ENCODE measurements around the gene RIMBP3B.
"Not testable (repeated sequence)": the region's sequence is repeated elsewhere in the genome, so short reads cannot be mapped to it uniquely, and the experiment has no call there.

- TF ChIP-seq, protein P1, sequence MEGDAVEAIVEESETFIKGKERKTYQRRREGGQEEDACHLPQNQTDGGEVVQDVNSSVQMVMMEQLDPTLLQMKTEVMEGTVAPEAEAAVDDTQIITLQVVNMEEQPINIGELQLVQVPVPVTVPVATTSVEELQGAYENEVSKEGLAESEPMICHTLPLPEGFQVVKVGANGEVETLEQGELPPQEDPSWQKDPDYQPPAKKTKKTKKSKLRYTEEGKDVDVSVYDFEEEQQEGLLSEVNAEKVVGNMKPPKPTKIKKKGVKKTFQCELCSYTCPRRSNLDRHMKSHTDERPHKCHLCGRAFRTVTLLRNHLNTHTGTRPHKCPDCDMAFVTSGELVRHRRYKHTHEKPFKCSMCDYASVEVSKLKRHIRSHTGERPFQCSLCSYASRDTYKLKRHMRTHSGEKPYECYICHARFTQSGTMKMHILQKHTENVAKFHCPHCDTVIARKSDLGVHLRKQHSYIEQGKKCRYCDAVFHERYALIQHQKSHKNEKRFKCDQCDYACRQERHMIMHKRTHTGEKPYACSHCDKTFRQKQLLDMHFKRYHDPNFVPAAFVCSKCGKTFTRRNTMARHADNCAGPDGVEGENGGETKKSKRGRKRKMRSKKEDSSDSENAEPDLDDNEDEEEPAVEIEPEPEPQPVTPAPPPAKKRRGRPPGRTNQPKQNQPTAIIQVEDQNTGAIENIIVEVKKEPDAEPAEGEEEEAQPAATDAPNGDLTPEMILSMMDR (IDR thresholded peaks at IDR 0.05; ENCODE audit: insufficient read depth, low read depth, low read length): not testable (repeated sequence)
- not testable (repeated sequence) for TF ChIP-seq EZH2 (IDR thresholded peaks at IDR 0.05; ENCODE audit: insufficient read depth, low read length)
Observed at GRCh38 chr22:21368603-21369310, 14.8 kb upstream of the RIMBP3B start.
